Activated T-cell treated with anti-CD3 and anti-CD28 coated beads, Interleukin-2, amount 50 U/mL, for 72 hours (primary cell): ENCODE measurements around the gene PRUNE2. TPM values are rescaled to one million over a fixed set of nuclear protein-coding genes. Genes with fewer than 3 reads are reported as not detected.

Experiments used
- ATAC-seq, 2 donors: fragments of 150-1000 bp; cut with Tn5 transposase; replicated peaks in 1 of 2; 2 replicates each; pipeline ENCODE4 v1.10.0; 2021; ENCODE audit warnings: moderate library complexity in 2 of 2, mild to moderate bottlenecking in 1 of 2
- DNase-seq, 2 donors: peaks; one replicate each; pipeline ENCODE4 v3.0.0; 2021 to 2022; ENCODE audit warnings: mixed read lengths in 1 of 2
- H3K27ac Mint-ChIP-seq: one replicate; pipeline ENCODE4 v1.8.0; 2022; ENCODE audit warnings: mild to moderate bottlenecking, moderate library complexity, mixed read lengths
- H3K27me3 Mint-ChIP-seq: one replicate; pipeline ENCODE4 v1.8.0; 2022; ENCODE audit warnings: low read depth, mixed read lengths
- H3K36me3 Mint-ChIP-seq, 2 donors: one replicate each; pipeline ENCODE4 v1.8.0; 2022; ENCODE audit warnings: mixed read lengths in 2 of 2, mild to moderate bottlenecking in 1 of 2; ENCODE audit not compliant: insufficient read depth in 2 of 2
- H3K4me1 Mint-ChIP-seq: one replicate; pipeline ENCODE4 v1.8.0; 2022; ENCODE audit warnings: low read depth, mixed read lengths
- H3K4me3 Mint-ChIP-seq, 2 donors: one replicate each; pipeline ENCODE4 v1.8.0; 2022; ENCODE audit warnings: mild to moderate bottlenecking in 2 of 2, mixed read lengths in 2 of 2, moderate library complexity in 2 of 2
- H3K9me3 Mint-ChIP-seq, 2 donors: one replicate each; pipeline ENCODE4 v1.8.0; 2022; ENCODE audit warnings: mixed read lengths in 2 of 2
- total RNA-seq, 2 donors: library from RNA; stranded (reverse); gene quantifications; one replicate each; pipeline ENCODE4 v1.2.3, GENCODE V29; 2022

The PRUNE2 gene
- total RNA-seq, 2 donors from 2014 or later, result 0.69 to 1.5 TPM

- Mint-ChIP-seq H3K9me3 (no peaks in the 10 kb centered on the region), H3K27me3 (peaks cover 38% of the 10 kb centered on the region), H3K36me3 (no peaks in the 10 kb centered on the region), H3K4me3 (no peak overlapping the region), H3K4me1 (peaks cover 6% of the 10 kb centered on the region), H3K27ac (no peak overlapping the region)
- ATAC-seq (no peak), DNase-seq (no peak)
Measured at GRCh38 chr9:76620581-76620980, 285.3 kb downstream of the PRUNE2 start.

- peaks cover 14% of the 10 kb centered on the region for H3K4me1 Mint-ChIP-seq
- H3K27ac Mint-ChIP-seq, result no peak overlapping the region
- H3K36me3 Mint-ChIP-seq, result no peaks in the 10 kb centered on the region
- H3K4me3 Mint-ChIP-seq, result no peak overlapping the region
- no peak for ATAC-seq
- DNase-seq, result no peak
- H3K27me3 Mint-ChIP-seq, result peaks cover 47% of the 10 kb centered on the region
- no peaks in the 10 kb centered on the region for H3K9me3 Mint-ChIP-seq
Measured at GRCh38 chr9:76619640-76620039, 286.3 kb downstream of the PRUNE2 start.

GRCh38 chr9:76619197-76619596, 286.7 kb downstream of the PRUNE2 start:
- Mint-ChIP-seq H3K27me3 (peaks cover 52% of the 10 kb centered on the region), H3K9me3 (no peaks in the 10 kb centered on the region), H3K4me3 (no peak overlapping the region), H3K4me1 (peaks cover 14% of the 10 kb centered on the region), H3K36me3 (no peaks in the 10 kb centered on the region), H3K27ac (no peak overlapping the region)
- DNase-seq (no peak), ATAC-seq (no peak)

- H3K9me3 Mint-ChIP-seq, result no peaks in the 10 kb centered on the region
- ATAC-seq (no peak), DNase-seq (no peak)
- H3K27ac Mint-ChIP-seq, result no peak overlapping the region
- peaks cover 54% of the 10 kb centered on the region for H3K27me3 Mint-ChIP-seq
- no peak overlapping the region for H3K4me3 Mint-ChIP-seq
- peaks cover 14% of the 10 kb centered on the region for H3K4me1 Mint-ChIP-seq
- no peaks in the 10 kb centered on the region for H3K36me3 Mint-ChIP-seq
Measured at GRCh38 chr9:76618762-76619161, 287.2 kb downstream of the PRUNE2 start.

- Mint-ChIP-seq H3K9me3 (no peaks in the 10 kb centered on the region), H3K36me3 (no peaks in the 10 kb centered on the region), H3K4me1 (peaks cover 14% of the 10 kb centered on the region), H3K4me3 (no peak overlapping the region), H3K27ac (no peak overlapping the region), H3K27me3 (peaks cover 61% of the 10 kb centered on the region)
- no peak for ATAC-seq
- no peak for DNase-seq
Measured at GRCh38 chr9:76617497-76618175, 288.3 kb downstream of the PRUNE2 start.

GRCh38 chr9:76616780-76617179, 289.1 kb downstream of the PRUNE2 start:
- Mint-ChIP-seq H3K27me3 (peaks cover 52% of the 10 kb centered on the region), H3K9me3 (no peaks in the 10 kb centered on the region), H3K4me3 (no peak overlapping the region), H3K4me1 (peaks cover 14% of the 10 kb centered on the region), H3K36me3 (no peaks in the 10 kb centered on the region), H3K27ac (no peak overlapping the region)
- DNase-seq (no peak), ATAC-seq (no peak)

GRCh38 chr9:76615177-76615603, 290.7 kb downstream of the PRUNE2 start:
- H3K4me3 Mint-ChIP-seq, result peak overlapping the region in 1 of 2 donors; percentile 49
- DNase-seq, result no peak
- no peaks in the 10 kb centered on the region for H3K36me3 Mint-ChIP-seq
- no peak overlapping the region for H3K27ac Mint-ChIP-seq
- no peak for ATAC-seq
- H3K4me1 Mint-ChIP-seq, result peaks cover 14% of the 10 kb centered on the region
- H3K27me3 Mint-ChIP-seq, result peaks cover 60% of the 10 kb centered on the region
- no peaks in the 10 kb centered on the region for H3K9me3 Mint-ChIP-seq

GRCh38 chr9:76613974-76614373, 291.9 kb downstream of the PRUNE2 start:
- Mint-ChIP-seq H3K36me3 (no peaks in the 10 kb centered on the region), H3K27me3 (peaks cover 62% of the 10 kb centered on the region), H3K27ac (no peak overlapping the region), H3K9me3 (no peaks in the 10 kb centered on the region), H3K4me1 (peaks cover 14% of the 10 kb centered on the region), H3K4me3 (no peak overlapping the region)
- DNase-seq, result no peak
- ATAC-seq, result no peak

- Mint-ChIP-seq H3K9me3 (no peaks in the 10 kb centered on the region), H3K4me3 (no peak overlapping the region), H3K36me3 (no peaks in the 10 kb centered on the region), H3K27me3 (peaks cover 58% of the 10 kb centered on the region), H3K4me1 (peaks cover 14% of the 10 kb centered on the region), H3K27ac (no peak overlapping the region)
- no peak for ATAC-seq
- DNase-seq, result no peak
Measured at GRCh38 chr9:76613150-76613781, 292.6 kb downstream of the PRUNE2 start.

- Mint-ChIP-seq H3K9me3 (no peaks in the 10 kb centered on the region), H3K4me3 (no peak overlapping the region), H3K36me3 (no peaks in the 10 kb centered on the region), H3K4me1 (peaks cover 4% of the 10 kb centered on the region), H3K27ac (no peak overlapping the region), H3K27me3 (peaks cover 40% of the 10 kb centered on the region)
- ATAC-seq, result no peak
- DNase-seq, result no peak
Measured at GRCh38 chr9:76610011-76610352, 295.9 kb downstream of the PRUNE2 start.

GRCh38 chr9:76609285-76610010, 296.5 kb downstream of the PRUNE2 start:
- DNase-seq (no peak), ATAC-seq (no peak)
- H3K9me3 Mint-ChIP-seq, result no peaks in the 10 kb centered on the region
- no peaks in the 10 kb centered on the region for H3K36me3 Mint-ChIP-seq
- no peak overlapping the region for H3K27ac Mint-ChIP-seq
- H3K4me1 Mint-ChIP-seq, result no peaks in the 10 kb centered on the region
- no peak overlapping the region for H3K4me3 Mint-ChIP-seq
- H3K27me3 Mint-ChIP-seq, result peaks cover 35% of the 10 kb centered on the region

- DNase-seq, result no peak
- H3K9me3 Mint-ChIP-seq, result no peaks in the 10 kb centered on the region
- peaks cover 7% of the 10 kb centered on the region for H3K4me1 Mint-ChIP-seq
- no peaks in the 10 kb centered on the region for H3K36me3 Mint-ChIP-seq
- no peak overlapping the region for H3K4me3 Mint-ChIP-seq
- H3K27ac Mint-ChIP-seq, result no peak overlapping the region
- no peak for ATAC-seq
- peaks cover 29% of the 10 kb centered on the region for H3K27me3 Mint-ChIP-seq
Measured at GRCh38 chr9:76608575-76609273, 297.2 kb downstream of the PRUNE2 start.
